Mesothelial cell of epicardium (in vitro differentiated cells): ENCODE measurements around the gene TTC7B. TPM values are rescaled to one million over a fixed set of nuclear protein-coding genes. Genes with fewer than 3 reads are reported as not detected.

ENCODE experiments used
- DNase-seq, 2 experiments: peaks; one replicate each; pipeline ENCODE4 v3.0.0; 2021; ENCODE audit warnings: low spot score in 2 of 2; ENCODE audit not compliant: unreplicated experiment in 2 of 2
- H3K27ac Mint-ChIP-seq: 2 replicates; pipeline ENCODE4 v1.8.0; 2021; ENCODE audit warnings: mixed read lengths
- H3K27me3 Mint-ChIP-seq: 2 replicates; pipeline ENCODE4 v1.8.0; 2021; ENCODE audit warnings: low read depth, mixed read lengths
- H3K36me3 Mint-ChIP-seq: 2 replicates; pipeline ENCODE4 v1.8.0; 2021; ENCODE audit warnings: mixed read lengths
- H3K4me1 Mint-ChIP-seq: 2 replicates; pipeline ENCODE4 v1.8.0; 2021; ENCODE audit warnings: mixed read lengths
- H3K4me3 Mint-ChIP-seq: 2 replicates; pipeline ENCODE4 v1.8.0; 2021; ENCODE audit warnings: mild to moderate bottlenecking, moderate library complexity, mixed read lengths
- H3K9me3 Mint-ChIP-seq: 2 replicates; pipeline ENCODE4 v1.8.0; 2021; ENCODE audit warnings: mixed read lengths
- total RNA-seq: library from RNA; stranded (reverse); gene quantifications from 3 replicates; pipeline ENCODE4 v1.2.1, GENCODE V29; 2021
- TF ChIP-seq, protein P1 (sequence below): fragments of 200-600 bp; sonication (generic); IDR thresholded peaks from one replicate; pipeline ENCODE4 v1.5.0; 2021; ENCODE audit warnings: antibody characterized with exemption; ENCODE audit not compliant: unreplicated experiment

Gene TTC7B
- total RNA-seq, 1 donor from 2014 or later = 56.5 TPM

DNA sequence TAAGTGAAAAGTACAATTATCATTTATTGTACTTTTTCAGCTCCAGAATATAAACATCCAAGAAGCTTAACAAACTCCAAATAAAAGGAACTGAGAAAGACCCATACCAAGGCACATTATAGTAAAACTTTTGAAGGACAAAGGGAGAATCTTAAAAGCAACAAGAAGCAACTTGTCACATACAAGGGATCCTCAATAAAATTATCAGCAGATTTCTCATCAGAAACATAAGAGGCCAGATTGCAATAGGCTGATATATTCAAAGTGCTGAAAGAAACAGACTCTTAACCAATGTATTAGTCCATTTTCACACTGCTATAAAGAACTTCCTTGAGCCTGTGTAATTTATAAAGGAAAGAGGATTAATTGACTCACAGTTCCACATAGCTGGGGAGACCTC, 48.3 kb downstream of the TTC7B start:
- peaks cover 58% of the 10 kb centered on the region for H3K9me3 Mint-ChIP-seq

DNA sequence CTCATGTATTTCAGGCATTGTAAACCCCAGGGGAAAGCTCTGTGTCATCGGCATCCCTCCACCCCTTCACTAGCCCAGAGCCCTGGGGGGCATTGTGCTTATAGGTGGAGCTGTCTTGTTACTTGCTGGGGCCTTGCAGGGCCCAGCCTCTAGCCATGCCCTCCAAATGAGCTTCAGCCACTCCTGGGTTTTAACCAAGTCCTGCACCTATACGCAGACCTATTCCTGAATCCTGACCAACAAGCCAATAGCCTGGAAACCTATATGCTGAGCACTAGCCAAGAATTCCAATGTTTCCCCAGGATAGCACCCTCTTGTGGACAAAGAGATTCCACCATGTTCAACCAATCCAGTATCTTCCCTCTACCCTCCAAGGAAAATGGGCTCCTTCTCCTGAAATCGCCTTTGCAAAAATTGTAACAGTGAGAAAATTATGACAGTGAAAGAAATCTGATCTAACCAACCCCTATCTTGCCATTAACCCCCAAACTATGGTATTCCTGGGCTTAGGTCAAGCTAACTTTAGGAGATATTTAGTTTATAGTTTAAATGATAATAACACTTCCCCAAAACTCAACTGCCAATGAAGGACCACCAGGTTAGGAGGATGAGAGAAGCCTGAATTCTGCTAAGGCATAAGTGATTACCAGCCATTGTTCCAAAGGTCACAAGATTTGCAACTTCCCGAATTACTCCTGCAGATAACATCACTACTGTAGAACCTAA, 55.5 kb downstream of the TTC7B start:
- no peaks in the 10 kb centered on the region for H3K27me3 Mint-ChIP-seq
- H3K9me3 Mint-ChIP-seq = peaks cover 27% of the 10 kb centered on the region
- TF ChIP-seq, protein P1, sequence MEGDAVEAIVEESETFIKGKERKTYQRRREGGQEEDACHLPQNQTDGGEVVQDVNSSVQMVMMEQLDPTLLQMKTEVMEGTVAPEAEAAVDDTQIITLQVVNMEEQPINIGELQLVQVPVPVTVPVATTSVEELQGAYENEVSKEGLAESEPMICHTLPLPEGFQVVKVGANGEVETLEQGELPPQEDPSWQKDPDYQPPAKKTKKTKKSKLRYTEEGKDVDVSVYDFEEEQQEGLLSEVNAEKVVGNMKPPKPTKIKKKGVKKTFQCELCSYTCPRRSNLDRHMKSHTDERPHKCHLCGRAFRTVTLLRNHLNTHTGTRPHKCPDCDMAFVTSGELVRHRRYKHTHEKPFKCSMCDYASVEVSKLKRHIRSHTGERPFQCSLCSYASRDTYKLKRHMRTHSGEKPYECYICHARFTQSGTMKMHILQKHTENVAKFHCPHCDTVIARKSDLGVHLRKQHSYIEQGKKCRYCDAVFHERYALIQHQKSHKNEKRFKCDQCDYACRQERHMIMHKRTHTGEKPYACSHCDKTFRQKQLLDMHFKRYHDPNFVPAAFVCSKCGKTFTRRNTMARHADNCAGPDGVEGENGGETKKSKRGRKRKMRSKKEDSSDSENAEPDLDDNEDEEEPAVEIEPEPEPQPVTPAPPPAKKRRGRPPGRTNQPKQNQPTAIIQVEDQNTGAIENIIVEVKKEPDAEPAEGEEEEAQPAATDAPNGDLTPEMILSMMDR = no peak
- DNase-seq = no peak
- no peak overlapping the region for H3K27ac Mint-ChIP-seq
- no peak overlapping the region for H3K4me3 Mint-ChIP-seq
- peaks cover 11% of the 10 kb centered on the region for H3K4me1 Mint-ChIP-seq
- peaks cover 25% of the 10 kb centered on the region for H3K36me3 Mint-ChIP-seq

More for the DNA sequence above, 48.3 kb downstream of the TTC7B start:
- TF ChIP-seq, protein P1 = no peak
- Mint-ChIP-seq H3K36me3 (peaks cover 65% of the 10 kb centered on the region), H3K27ac (no peak overlapping the region), H3K4me3 (no peak overlapping the region), H3K4me1 (no peaks in the 10 kb centered on the region), H3K27me3 (no peaks in the 10 kb centered on the region)
- no peak for DNase-seq

DNA sequence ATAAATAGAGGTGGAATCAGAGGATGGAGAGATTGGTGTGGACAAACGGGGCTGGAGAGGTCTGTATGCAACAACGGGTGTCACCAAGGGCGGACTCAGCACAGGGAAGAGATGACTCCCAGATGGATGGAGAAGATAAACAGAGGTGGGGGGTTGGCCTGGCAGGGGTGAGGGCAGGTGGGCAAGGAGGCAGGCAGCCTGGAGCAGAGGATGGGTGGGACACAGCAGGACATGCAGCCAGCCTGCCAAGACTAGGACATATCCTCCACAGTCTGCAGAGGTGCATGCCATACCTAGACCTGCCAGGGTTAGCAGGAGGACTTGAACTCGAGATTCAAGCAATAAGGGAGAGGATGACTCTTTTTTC, 56.2 kb downstream of the TTC7B start:
- H3K27ac Mint-ChIP-seq = no peak overlapping the region
- no peaks in the 10 kb centered on the region for H3K27me3 Mint-ChIP-seq
- no peak for DNase-seq
- peaks cover 23% of the 10 kb centered on the region for H3K9me3 Mint-ChIP-seq
- peaks cover 20% of the 10 kb centered on the region for H3K36me3 Mint-ChIP-seq
- peaks cover 11% of the 10 kb centered on the region for H3K4me1 Mint-ChIP-seq
- TF ChIP-seq, protein P1 = no peak
- no peak overlapping the region for H3K4me3 Mint-ChIP-seq

DNA sequence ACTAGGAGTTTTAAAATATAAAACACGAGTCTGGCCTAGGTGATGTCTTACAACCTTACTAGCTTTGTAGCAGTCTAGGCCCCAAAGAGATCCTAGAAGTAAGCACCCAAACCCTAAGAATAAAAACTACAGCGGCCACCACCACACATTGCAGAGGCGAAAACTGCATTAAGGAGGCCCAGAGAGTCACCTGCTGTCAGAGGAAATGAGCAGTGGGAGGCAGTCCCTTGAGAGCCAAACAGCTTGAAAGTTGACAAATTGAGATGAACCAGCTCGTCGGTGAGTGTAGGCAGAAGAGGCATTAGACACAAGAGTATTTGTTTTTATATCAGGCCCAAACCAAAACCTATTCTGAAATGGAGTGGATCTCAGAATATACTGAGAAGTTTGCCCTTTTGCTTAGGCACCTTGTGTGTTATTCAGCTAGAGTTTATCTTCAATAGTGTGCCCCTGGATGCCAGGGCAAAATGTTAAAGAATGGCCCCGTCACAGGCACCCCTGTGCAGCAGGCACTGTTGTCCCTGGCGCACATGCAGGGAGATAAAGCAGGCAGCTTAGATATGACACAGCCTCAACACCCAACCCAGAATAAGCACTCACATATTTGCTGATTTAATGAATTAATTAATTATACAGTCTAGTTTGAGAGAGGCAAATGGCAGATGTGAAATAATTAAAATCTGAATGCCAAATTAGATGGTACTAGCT, 56.7 kb downstream of the TTC7B start:
- Mint-ChIP-seq H3K36me3 (peaks cover 18% of the 10 kb centered on the region), H3K27me3 (no peaks in the 10 kb centered on the region), H3K4me3 (no peak overlapping the region), H3K27ac (no peak overlapping the region), H3K4me1 (peaks cover 11% of the 10 kb centered on the region), H3K9me3 (peaks cover 18% of the 10 kb centered on the region)
- TF ChIP-seq, protein P1 = no peak
- no peak for DNase-seq

DNA sequence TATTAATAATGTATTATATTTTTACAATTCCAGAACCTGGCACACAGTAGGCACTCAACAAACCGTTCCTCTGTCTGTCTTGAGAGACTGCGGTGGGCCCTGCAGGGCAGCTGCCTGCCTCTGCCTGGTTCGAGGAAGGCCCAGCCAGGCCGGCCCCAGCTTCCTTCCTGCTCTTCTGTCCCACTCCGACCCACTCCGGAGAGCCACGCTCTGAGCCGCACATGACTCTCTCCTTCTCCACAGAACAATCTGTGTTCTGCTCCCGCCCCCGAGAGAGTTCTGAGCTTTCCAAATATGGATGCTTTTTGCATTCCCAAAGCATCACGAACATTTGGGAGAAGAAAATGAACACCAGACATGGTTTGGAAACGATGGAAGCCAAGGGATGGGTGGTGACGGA, 57.3 kb downstream of the TTC7B start:
- H3K4me1 Mint-ChIP-seq = peaks cover 11% of the 10 kb centered on the region
- TF ChIP-seq, protein P1 = no peak
- peaks cover 15% of the 10 kb centered on the region for H3K9me3 Mint-ChIP-seq
- peaks cover 15% of the 10 kb centered on the region for H3K36me3 Mint-ChIP-seq
- H3K4me3 Mint-ChIP-seq = peak overlapping the region; percentile 64
- DNase-seq = no peak
- no peak overlapping the region for H3K27ac Mint-ChIP-seq
- no peaks in the 10 kb centered on the region for H3K27me3 Mint-ChIP-seq
